Measurements from ENCODE around the gene ZC3H4. TPM values are rescaled to one million over a fixed set of nuclear protein-coding genes. Genes with fewer than 3 reads are reported as not detected.

Gene ZC3H4
- total and polyA plus RNA-seq, 2 donors (not counting 1 experiment from before 2014, with no cell fraction given) = 12.7 to 73.7 TPM

- 98% methylated on average over 20 of the region's 21 CpGs for WGBS (ENCODE audit: insufficient coverage)
- Histone ChIP-seq H3K27me3 (replicated peaks in 1 of 4; ENCODE audit: control extremely low read depth in 1 of 4, control insufficient read depth in 3 of 4, insufficient read depth in 4 of 4, low read length in 3 of 4) (no peaks in the 10 kb centered on the region), H3K36me3 (replicated peaks in 1 of 2; ENCODE audit: control extremely low read depth in 1 of 2, control insufficient read depth in 1 of 2, extremely low read depth in 1 of 2, insufficient read depth in 2 of 2, low read length in 1 of 2) (peaks cover 4 to 58% of the 10 kb centered on the region in 2 experiments)
Measured at GRCh38 chr19:47089767-47090350, 23.7 kb downstream of the ZC3H4 start.

GRCh38 chr19:47086280-47086679 is 27.3 kb downstream of the ZC3H4 start:
- Histone ChIP-seq H3K27ac (ENCODE audit: low read length in 2 of 2) (peak overlapping the region in 1 of 2 donors; percentile 31), H2AFZ (ENCODE audit: insufficient read depth, low read depth, low read length, poor library complexity, severe bottlenecking) (no peak overlapping the region), H3K9me3 (ENCODE audit: control extremely low read depth in 1 of 3, control insufficient read depth in 2 of 3, insufficient read depth in 1 of 3, low read length in 2 of 3) (no peaks in the 10 kb centered on the region), H3K4me3 (ENCODE audit: control extremely low read depth in 1 of 5, extremely low read depth in 1 of 5, insufficient read depth in 1 of 5, low read depth in 2 of 5, low read length in 4 of 5) (no peak overlapping the region), H3K4me1 (ENCODE audit: control insufficient read depth in 2 of 2, insufficient read depth in 2 of 2, low read length in 2 of 2) (peaks cover 0 to 14% of the 10 kb centered on the region in 2 donors), H3K9ac (ENCODE audit: low read length) (no peak overlapping the region), H3K4me2 (replicated peaks; ENCODE audit: low read depth, low read length, poor library complexity, severe bottlenecking) (no peak overlapping the region), H4K20me1 (ENCODE audit: control insufficient read depth, insufficient read depth, low read length, poor library complexity, severe bottlenecking) (peaks cover 20% of the 10 kb centered on the region), H3K36me3 (replicated peaks in 1 of 2; ENCODE audit: control extremely low read depth in 1 of 2, control insufficient read depth in 1 of 2, extremely low read depth in 1 of 2, insufficient read depth in 2 of 2, low read length in 1 of 2) (peaks cover 21 to 75% of the 10 kb centered on the region in 2 experiments), H3K27me3 (replicated peaks in 1 of 4; ENCODE audit: control extremely low read depth in 1 of 4, control insufficient read depth in 3 of 4, insufficient read depth in 4 of 4, low read length in 3 of 4) (no peaks in the 10 kb centered on the region), H3K79me2 (ENCODE audit: control insufficient read depth, insufficient read depth, low read length) (peaks cover 39% of the 10 kb centered on the region)
- no peak for ATAC-seq (ENCODE audit: low read depth)
- peaks cover 11% of the 10 kb centered on the region for H3K4me1 Mint-ChIP-seq
- no peak overlapping the region for H3K4me3 Mint-ChIP-seq
- intact Hi-C loops (cut with micrococcal nuclease) = no loop called here
- H3K27ac Mint-ChIP-seq = no peak overlapping the region
- POLR2A ChIA-PET = no interaction called here
- CTCF ChIA-PET = no interaction called here
- WGBS (ENCODE audit: insufficient coverage) = 99% methylated on average over 17 of the region's 17 CpGs
- no peak for DNase-seq
- no peaks in the 10 kb centered on the region for H3K27me3 Mint-ChIP-seq
- no peaks in the 10 kb centered on the region for H3K9me3 Mint-ChIP-seq (ENCODE audit: insufficient read depth)
- TF ChIP-seq CTCF (IDR thresholded peaks at IDR 0.05) (no peak), EZH2 (IDR thresholded peaks at IDR 0.05; ENCODE audit: borderline replicate concordance, insufficient read depth, low read depth, low read length, poor library complexity, severe bottlenecking) (no peak)

More at GRCh38 chr19:47089767-47090350, 23.7 kb downstream of the ZC3H4 start:
- Histone ChIP-seq H3K4me2 (replicated peaks; ENCODE audit: low read depth, low read length, poor library complexity, severe bottlenecking) (no peak overlapping the region), H3K4me1 (ENCODE audit: control insufficient read depth in 2 of 2, insufficient read depth in 2 of 2, low read length in 2 of 2) (peaks cover 3 to 33% of the 10 kb centered on the region in 2 donors), H4K20me1 (ENCODE audit: control insufficient read depth, insufficient read depth, low read length, poor library complexity, severe bottlenecking) (peaks cover 20% of the 10 kb centered on the region), H2AFZ (ENCODE audit: insufficient read depth, low read depth, low read length, poor library complexity, severe bottlenecking) (no peak overlapping the region), H3K9ac (ENCODE audit: low read length) (no peak overlapping the region), H3K79me2 (ENCODE audit: control insufficient read depth, insufficient read depth, low read length) (peaks cover 57% of the 10 kb centered on the region), H3K4me3 (ENCODE audit: control extremely low read depth in 1 of 5, extremely low read depth in 1 of 5, insufficient read depth in 1 of 5, low read depth in 2 of 5, low read length in 4 of 5) (no peak overlapping the region), H3K9me3 (ENCODE audit: control extremely low read depth in 1 of 3, control insufficient read depth in 2 of 3, insufficient read depth in 1 of 3, low read length in 2 of 3) (no peaks in the 10 kb centered on the region), H3K27ac (ENCODE audit: low read length in 2 of 2) (no peak overlapping the region)
- DNase-seq (no peak), ATAC-seq (ENCODE audit: low read depth) (no peak)
- no peaks in the 10 kb centered on the region for H3K9me3 Mint-ChIP-seq (ENCODE audit: insufficient read depth)
- no peaks in the 10 kb centered on the region for H3K27me3 Mint-ChIP-seq
- H3K27ac Mint-ChIP-seq = no peak overlapping the region
- TF ChIP-seq CTCF (IDR thresholded peaks at IDR 0.05) = no peak
- TF ChIP-seq EZH2 (IDR thresholded peaks at IDR 0.05; ENCODE audit: borderline replicate concordance, insufficient read depth, low read depth, low read length, poor library complexity, severe bottlenecking) = no peak
- H3K4me1 Mint-ChIP-seq = peaks cover 28% of the 10 kb centered on the region
- no peak overlapping the region for H3K4me3 Mint-ChIP-seq
- intact Hi-C loops (cut with micrococcal nuclease) = no loop called here
- ChIA-PET POLR2A (no interaction called here), CTCF (no interaction called here)
